ENCODE results near the gene TEX19. TPM values are rescaled to one million over a fixed set of nuclear protein-coding genes. Genes with fewer than 3 reads are reported as not detected.

The TEX19 gene
- total and polyA plus RNA-seq, 10 donors: not detected

- H3K4me1 ChIP-seq: peaks cover 4 to 25% (median 16%) of the 10 kb centered on the region in 6 donors
- 84 to 96% (median 88%) methylated on average over 15 of the region's 15 CpGs for WGBS, 5 donors
Observed at GRCh38 chr17:82327289-82327688, 31.8 kb upstream of the TEX19 start.

GRCh38 chr17:82327757-82328140 is 31.3 kb upstream of the TEX19 start:
- TF ChIP-seq POLR2AphosphoS5 (IDR thresholded peaks at IDR 0.05) (no peak), POLR2A (IDR thresholded peaks at IDR 0.05) (no peak)
- TF ChIP-seq, protein P1, sequence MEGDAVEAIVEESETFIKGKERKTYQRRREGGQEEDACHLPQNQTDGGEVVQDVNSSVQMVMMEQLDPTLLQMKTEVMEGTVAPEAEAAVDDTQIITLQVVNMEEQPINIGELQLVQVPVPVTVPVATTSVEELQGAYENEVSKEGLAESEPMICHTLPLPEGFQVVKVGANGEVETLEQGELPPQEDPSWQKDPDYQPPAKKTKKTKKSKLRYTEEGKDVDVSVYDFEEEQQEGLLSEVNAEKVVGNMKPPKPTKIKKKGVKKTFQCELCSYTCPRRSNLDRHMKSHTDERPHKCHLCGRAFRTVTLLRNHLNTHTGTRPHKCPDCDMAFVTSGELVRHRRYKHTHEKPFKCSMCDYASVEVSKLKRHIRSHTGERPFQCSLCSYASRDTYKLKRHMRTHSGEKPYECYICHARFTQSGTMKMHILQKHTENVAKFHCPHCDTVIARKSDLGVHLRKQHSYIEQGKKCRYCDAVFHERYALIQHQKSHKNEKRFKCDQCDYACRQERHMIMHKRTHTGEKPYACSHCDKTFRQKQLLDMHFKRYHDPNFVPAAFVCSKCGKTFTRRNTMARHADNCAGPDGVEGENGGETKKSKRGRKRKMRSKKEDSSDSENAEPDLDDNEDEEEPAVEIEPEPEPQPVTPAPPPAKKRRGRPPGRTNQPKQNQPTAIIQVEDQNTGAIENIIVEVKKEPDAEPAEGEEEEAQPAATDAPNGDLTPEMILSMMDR (IDR thresholded peaks at IDR 0.05 in 8 of 11, conservative IDR thresholded peaks at IDR 0.05 in 3 of 11): no peak
- no peak overlapping the region for H3K27ac ChIP-seq
- H3K4me1 ChIP-seq: peaks cover 4 to 29% (median 21%) of the 10 kb centered on the region in 6 donors
- H3K36me3 ChIP-seq: peaks cover 0 to 48% (median 0%) of the 10 kb centered on the region in 6 donors
- peaks cover 0 to 56% (median 0%) of the 10 kb centered on the region in 7 donors for H3K27me3 ChIP-seq (replicated peaks in 1 of 7)
- WGBS, 5 donors: 77 to 91% (median 87%) methylated on average over 13 to 16 of the region's 16 CpGs
- intact Hi-C loops (cut with DNase I; ENCODE audit: low total_unique reads): loop anchor here (10.0 kb wide), 1 partner anchor 123 kb away; no protein-coding TSS in a partner anchor
- no peak for DNase-seq
- no peak overlapping the region for H3K4me3 ChIP-seq
- H3K9me3 ChIP-seq: no peaks in the 10 kb centered on the region

More at GRCh38 chr17:82327289-82327688, 31.8 kb upstream of the TEX19 start:
- intact Hi-C loops (cut with DNase I; ENCODE audit: low total_unique reads): loop anchor here (10.0 kb wide), 1 partner anchor 122 kb away; no protein-coding TSS in a partner anchor
- no peaks in the 10 kb centered on the region for H3K9me3 ChIP-seq
- H3K27me3 ChIP-seq (replicated peaks in 1 of 7): peaks cover 0 to 56% (median 0%) of the 10 kb centered on the region in 7 donors
- H3K27ac ChIP-seq: no peak overlapping the region
- no peak for DNase-seq
- TF ChIP-seq POLR2AphosphoS5 (IDR thresholded peaks at IDR 0.05) (no peak), POLR2A (IDR thresholded peaks at IDR 0.05) (no peak)
- TF ChIP-seq, protein P1 (IDR thresholded peaks at IDR 0.05 in 8 of 11, conservative IDR thresholded peaks at IDR 0.05 in 3 of 11): no peak
- H3K36me3 ChIP-seq: peaks cover 0 to 53% (median 0%) of the 10 kb centered on the region in 6 donors
- no peak overlapping the region for H3K4me3 ChIP-seq

GRCh38 chr17:82328141-82328993 is 30.7 kb upstream of the TEX19 start:
- Histone ChIP-seq H3K9me3 (no peaks in the 10 kb centered on the region), H3K27me3 (replicated peaks in 1 of 7) (peaks cover 0 to 57% (median 0%) of the 10 kb centered on the region in 7 donors), H3K36me3 (peaks cover 0 to 42% (median 0%) of the 10 kb centered on the region in 6 donors), H3K4me1 (peaks cover 4 to 35% (median 27%) of the 10 kb centered on the region in 6 donors), H3K27ac (no peak overlapping the region), H3K4me3 (no peak overlapping the region)
- no peak for DNase-seq
- TF ChIP-seq, protein P1 (IDR thresholded peaks at IDR 0.05 in 8 of 11, conservative IDR thresholded peaks at IDR 0.05 in 3 of 11): no peak
- no peak for TF ChIP-seq POLR2AphosphoS5 (IDR thresholded peaks at IDR 0.05)
- no peak for TF ChIP-seq POLR2A (IDR thresholded peaks at IDR 0.05)
- intact Hi-C loops (cut with DNase I; ENCODE audit: low total_unique reads): loop anchor here (10.0 kb wide), 1 partner anchor 124 kb away; no protein-coding TSS in a partner anchor
- WGBS, 5 donors: 79 to 87% (median 82%) methylated on average over 24 to 28 of the region's 28 CpGs

DNA sequence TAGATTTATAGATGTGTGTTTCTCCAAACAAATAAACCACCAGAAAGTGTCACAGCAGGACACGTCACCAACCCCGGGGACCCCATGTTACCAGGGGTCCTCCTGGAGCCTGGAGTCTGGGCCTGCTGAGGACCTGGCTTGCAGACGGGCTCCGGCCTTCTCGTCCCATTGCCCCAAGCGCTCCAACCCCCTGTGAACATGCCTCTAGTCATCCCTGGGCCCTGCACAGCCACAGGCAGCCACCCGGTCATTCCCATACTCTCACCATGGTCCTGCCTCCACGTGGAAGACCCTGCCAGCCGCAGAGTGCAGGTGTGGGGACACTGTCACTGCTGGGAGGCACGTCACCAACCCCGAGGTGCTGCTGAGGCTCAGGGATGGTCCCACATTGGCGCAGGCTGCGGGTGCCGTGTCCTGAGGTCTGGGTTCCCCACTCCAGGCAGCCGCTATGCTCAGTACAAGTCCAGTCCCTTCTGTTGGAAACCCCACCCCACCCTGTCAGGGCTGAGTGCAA is 30.0 kb upstream of the TEX19 start:
- Histone ChIP-seq H3K27ac (no peak overlapping the region), H3K36me3 (peaks cover 0 to 38% (median 0%) of the 10 kb centered on the region in 6 donors), H3K4me1 (peaks cover 9 to 42% (median 33%) of the 10 kb centered on the region in 6 donors), H3K4me3 (no peak overlapping the region), H3K27me3 (replicated peaks in 1 of 7) (peaks cover 0 to 64% (median 4%) of the 10 kb centered on the region in 7 donors), H3K9me3 (no peaks in the 10 kb centered on the region)
- intact Hi-C loops (cut with DNase I; ENCODE audit: low total_unique reads): loop anchor here (10.0 kb wide), 1 partner anchor 124 kb away; no protein-coding TSS in a partner anchor
- no peak for DNase-seq
- 77 to 95% (median 90%) methylated on average over 10 to 15 of the region's 15 CpGs for WGBS, 5 donors
- no peak for TF ChIP-seq POLR2A (IDR thresholded peaks at IDR 0.05)

Data from spleen (tissue), 11 donors.